ENCODE data around the gene ATOX1.
A peak's percentile ranks its signal among the peaks of the same experiment; 100 is the strongest.
"Not testable (repeated sequence)": the region's sequence is repeated elsewhere in the genome, so short reads cannot be mapped to it uniquely, and the experiment has no call there.

Gene ATOX1

GRCh38 chr5:151706906-151707305, 51.5 kb downstream of the ATOX1 start:
- H3K4me3 Mint-ChIP-seq: no peak overlapping the region
- DNase-seq: no peak
- peaks cover 3% of the 10 kb centered on the region for H3K9me3 Mint-ChIP-seq
- no peak for TF ChIP-seq CTCF (IDR thresholded peaks at IDR 0.05)
- H3K36me3 Mint-ChIP-seq (ENCODE audit: low read depth): no peaks in the 10 kb centered on the region
- H3K27ac Mint-ChIP-seq: no peak overlapping the region
- H3K4me1 Mint-ChIP-seq: peaks cover 30% of the 10 kb centered on the region
- H3K27me3 Mint-ChIP-seq (ENCODE audit: low read depth, poor library complexity): no peaks in the 10 kb centered on the region

DNA sequence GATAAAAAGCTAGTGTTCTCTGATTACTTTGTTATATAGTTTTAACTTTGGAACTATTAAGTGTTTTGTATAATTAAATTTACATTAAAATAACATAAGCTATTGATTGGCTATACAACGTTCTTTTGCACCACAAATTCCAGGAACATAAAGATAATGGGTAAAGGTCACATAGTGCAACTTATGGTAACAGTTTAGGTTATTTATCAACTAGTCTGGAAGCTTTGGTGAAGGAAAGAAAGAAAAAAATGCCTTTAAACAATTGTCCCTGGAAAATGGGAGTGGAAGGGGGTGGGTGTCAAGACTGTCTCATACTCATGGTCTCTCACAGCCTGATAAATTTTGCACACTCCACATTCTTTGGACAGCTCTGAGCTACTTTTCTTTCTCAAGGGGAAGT, 54.7 kb downstream of the ATOX1 start:
- no peak for DNase-seq
- H3K4me3 Mint-ChIP-seq: no peak overlapping the region
- no peaks in the 10 kb centered on the region for H3K36me3 Mint-ChIP-seq (ENCODE audit: low read depth)
- TF ChIP-seq CTCF (IDR thresholded peaks at IDR 0.05): no peak
- peaks cover 5% of the 10 kb centered on the region for H3K27me3 Mint-ChIP-seq (ENCODE audit: low read depth, poor library complexity)
- H3K4me1 Mint-ChIP-seq: peaks cover 51% of the 10 kb centered on the region
- no peak overlapping the region for H3K27ac Mint-ChIP-seq
- no peaks in the 10 kb centered on the region for H3K9me3 Mint-ChIP-seq

GRCh38 chr5:151703227-151703626, 55.2 kb downstream of the ATOX1 start:
- Mint-ChIP-seq H3K27ac (peak overlapping the region; percentile 15), H3K9me3 (no peaks in the 10 kb centered on the region), H3K4me1 (peaks cover 48% of the 10 kb centered on the region), H3K4me3 (no peak overlapping the region), H3K27me3 (ENCODE audit: low read depth, poor library complexity) (peaks cover 5% of the 10 kb centered on the region), H3K36me3 (ENCODE audit: low read depth) (no peaks in the 10 kb centered on the region)
- no peak for TF ChIP-seq CTCF (IDR thresholded peaks at IDR 0.05)
- DNase-seq: no peak

GRCh38 chr5:151700820-151701219, 57.6 kb downstream of the ATOX1 start:
- Mint-ChIP-seq H3K27ac (peak overlapping the region; percentile 74), H3K4me3 (peak overlapping the region; percentile 7), H3K27me3 (ENCODE audit: low read depth, poor library complexity) (peaks cover 5% of the 10 kb centered on the region), H3K4me1 (peaks cover 58% of the 10 kb centered on the region), H3K36me3 (ENCODE audit: low read depth) (no peaks in the 10 kb centered on the region), H3K9me3 (no peaks in the 10 kb centered on the region)
- no peak for DNase-seq
- no peak for TF ChIP-seq CTCF (IDR thresholded peaks at IDR 0.05)

- Mint-ChIP-seq H3K36me3 (ENCODE audit: low read depth) (no peaks in the 10 kb centered on the region), H3K9me3 (no peaks in the 10 kb centered on the region), H3K4me3 (no peak overlapping the region), H3K4me1 (peaks cover 63% of the 10 kb centered on the region), H3K27ac (no peak overlapping the region), H3K27me3 (ENCODE audit: low read depth, poor library complexity) (peaks cover 5% of the 10 kb centered on the region)
- TF ChIP-seq CTCF (IDR thresholded peaks at IDR 0.05): no peak
- no peak for DNase-seq
These were observed 58.1 kb downstream of the ATOX1 start for GRCh38 chr5:151700296-151700695.

- Mint-ChIP-seq H3K27ac (peak overlapping the region; percentile 99), H3K4me3 (peak overlapping the region; percentile 33), H3K4me1 (peaks cover 69% of the 10 kb centered on the region), H3K27me3 (ENCODE audit: low read depth, poor library complexity) (peaks cover 6% of the 10 kb centered on the region), H3K9me3 (no peaks in the 10 kb centered on the region), H3K36me3 (ENCODE audit: low read depth) (no peaks in the 10 kb centered on the region)
- no peak for TF ChIP-seq CTCF (IDR thresholded peaks at IDR 0.05)
- DNase-seq: peak; percentile 38
These were observed 59.1 kb downstream of the ATOX1 start for GRCh38 chr5:151699071-151699901.

DNA sequence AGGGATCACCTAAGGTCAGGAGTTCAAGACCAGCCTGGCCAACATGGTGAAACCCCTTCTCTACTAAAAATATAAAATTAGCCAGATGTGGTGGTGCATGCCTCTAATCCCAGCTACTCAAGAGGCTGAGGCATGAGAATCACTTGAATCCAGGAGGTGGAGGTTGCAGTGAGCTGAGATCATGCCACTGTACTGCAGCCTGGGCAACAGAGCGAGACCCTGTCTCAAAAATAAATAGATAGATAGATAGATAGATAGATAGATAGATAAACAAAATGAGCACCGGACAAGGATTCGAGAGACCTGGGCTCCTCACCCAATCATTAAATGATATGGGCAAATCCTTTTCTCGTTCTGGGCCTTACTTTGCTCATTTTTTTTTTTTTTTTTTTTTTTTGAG, 60.4 kb downstream of the ATOX1 start:
- not testable (repeated sequence) for H3K27me3 Mint-ChIP-seq (ENCODE audit: low read depth, poor library complexity); H3K9me3 Mint-ChIP-seq; H3K4me3 Mint-ChIP-seq; H3K27ac Mint-ChIP-seq; DNase-seq; H3K36me3 Mint-ChIP-seq (ENCODE audit: low read depth)
- peaks cover 75% of the 10 kb centered on the region for H3K4me1 Mint-ChIP-seq

All from nephron progenitor cell (in vitro differentiated cells).